ENCODE results near the gene OBI1. TPM values are rescaled to one million over a fixed set of nuclear protein-coding genes. Genes with fewer than 3 reads are reported as not detected.

The OBI1 gene
- total RNA-seq, 1 donor: 18.1 TPM

DNA sequence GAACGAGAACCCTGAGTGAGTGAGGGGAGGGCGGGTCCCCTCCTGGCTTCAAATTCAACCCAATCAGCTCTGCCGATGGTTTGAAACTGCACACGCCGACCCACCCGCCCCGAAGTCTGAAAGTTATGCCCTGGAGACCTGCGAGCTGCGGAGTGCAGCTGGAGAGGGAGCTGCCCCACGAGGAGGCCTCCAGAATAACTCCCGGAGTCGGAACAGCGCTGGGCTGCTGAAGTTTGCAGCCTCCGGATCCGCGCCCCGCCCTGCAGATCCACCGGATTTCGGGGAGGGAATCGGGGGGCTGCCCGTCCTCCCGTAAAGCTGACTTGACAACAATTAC, 62.6 kb downstream of the OBI1 start:
- TF ChIP-seq, protein P1, sequence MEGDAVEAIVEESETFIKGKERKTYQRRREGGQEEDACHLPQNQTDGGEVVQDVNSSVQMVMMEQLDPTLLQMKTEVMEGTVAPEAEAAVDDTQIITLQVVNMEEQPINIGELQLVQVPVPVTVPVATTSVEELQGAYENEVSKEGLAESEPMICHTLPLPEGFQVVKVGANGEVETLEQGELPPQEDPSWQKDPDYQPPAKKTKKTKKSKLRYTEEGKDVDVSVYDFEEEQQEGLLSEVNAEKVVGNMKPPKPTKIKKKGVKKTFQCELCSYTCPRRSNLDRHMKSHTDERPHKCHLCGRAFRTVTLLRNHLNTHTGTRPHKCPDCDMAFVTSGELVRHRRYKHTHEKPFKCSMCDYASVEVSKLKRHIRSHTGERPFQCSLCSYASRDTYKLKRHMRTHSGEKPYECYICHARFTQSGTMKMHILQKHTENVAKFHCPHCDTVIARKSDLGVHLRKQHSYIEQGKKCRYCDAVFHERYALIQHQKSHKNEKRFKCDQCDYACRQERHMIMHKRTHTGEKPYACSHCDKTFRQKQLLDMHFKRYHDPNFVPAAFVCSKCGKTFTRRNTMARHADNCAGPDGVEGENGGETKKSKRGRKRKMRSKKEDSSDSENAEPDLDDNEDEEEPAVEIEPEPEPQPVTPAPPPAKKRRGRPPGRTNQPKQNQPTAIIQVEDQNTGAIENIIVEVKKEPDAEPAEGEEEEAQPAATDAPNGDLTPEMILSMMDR (IDR thresholded peaks at IDR 0.05; ENCODE audit: insufficient read depth, low read depth, low read length): no peak
- no peak overlapping the region for H3K4me3 ChIP-seq (ENCODE audit: low read depth, low read length)
- no peak for DNase-seq (ENCODE audit: low read depth)

DNA sequence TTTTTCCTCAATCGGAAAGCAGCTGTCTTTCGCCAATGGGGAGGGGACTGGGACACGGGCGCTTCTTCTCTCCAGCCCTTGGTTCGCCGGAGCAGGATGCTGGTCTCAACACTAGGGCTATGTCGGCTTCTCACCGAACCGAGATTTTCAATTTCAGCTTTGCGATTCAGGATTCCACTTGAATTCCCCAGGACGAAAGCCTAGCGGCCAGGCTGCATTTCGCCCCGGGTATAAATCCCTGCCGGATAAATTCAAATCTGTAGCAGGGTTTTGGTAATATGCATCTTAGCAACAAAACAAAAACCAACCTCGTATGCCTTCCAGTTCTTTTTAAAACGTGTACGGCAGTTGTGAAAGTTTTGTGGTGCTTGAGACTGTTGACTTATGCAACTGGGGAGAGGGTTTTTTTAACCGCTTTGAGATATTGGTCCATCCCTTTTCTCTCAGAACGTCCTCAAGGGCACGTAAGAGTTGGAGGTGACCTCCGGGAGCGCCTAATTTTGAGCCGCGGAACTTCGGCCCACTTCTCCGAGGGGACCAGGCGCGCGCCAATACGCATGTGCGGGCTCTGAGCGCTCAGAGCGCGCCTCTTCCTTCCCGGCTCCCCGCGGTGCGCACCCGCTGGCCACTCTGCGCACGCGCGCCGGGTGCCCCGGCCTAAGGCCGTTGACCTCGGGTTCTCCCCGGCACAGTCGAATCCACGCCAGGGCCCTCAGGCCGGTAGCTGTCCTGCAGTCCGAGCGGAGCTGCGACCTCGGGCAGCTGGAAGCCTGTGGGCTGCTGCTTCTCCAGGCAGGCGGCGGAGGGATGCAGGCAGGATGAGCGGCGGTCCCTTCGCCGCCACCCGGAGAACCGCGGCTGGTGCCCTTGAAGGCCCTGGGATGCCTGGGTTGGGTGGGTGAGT, 63.2 kb downstream of the OBI1 start:
- H3K4me3 ChIP-seq (ENCODE audit: low read depth, low read length): peak overlapping the region; percentile 12
- TF ChIP-seq, protein P1 (IDR thresholded peaks at IDR 0.05; ENCODE audit: insufficient read depth, low read depth, low read length): no peak
- no peak for DNase-seq (ENCODE audit: low read depth)

DNA sequence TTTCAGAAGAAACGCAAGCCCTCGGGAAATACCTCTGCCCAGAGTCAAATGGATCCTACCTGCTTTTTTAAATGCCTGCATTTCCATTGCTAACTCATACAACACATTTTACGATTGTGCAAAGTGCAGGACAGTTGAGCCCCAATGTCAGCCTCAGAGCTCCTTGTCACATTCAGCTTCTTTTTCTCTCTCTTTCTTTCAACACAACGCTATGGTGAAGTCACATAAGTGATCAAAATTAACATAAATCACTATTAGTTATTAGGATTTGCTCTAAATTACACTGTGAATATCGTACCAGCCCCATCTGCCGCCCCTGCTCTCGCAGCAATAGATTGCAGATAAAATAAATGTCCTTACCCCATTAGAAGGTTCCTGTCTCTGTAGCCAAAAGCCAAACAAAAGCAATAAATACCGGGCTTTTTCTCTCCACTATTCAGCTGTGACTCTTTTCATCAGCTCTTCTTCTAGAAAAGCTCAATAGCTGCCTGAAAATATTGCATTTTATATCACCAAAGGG, 64.4 kb downstream of the OBI1 start:
- TF ChIP-seq, protein P1 (IDR thresholded peaks at IDR 0.05; ENCODE audit: insufficient read depth, low read depth, low read length): no peak
- no peak overlapping the region for H3K4me3 ChIP-seq (ENCODE audit: low read depth, low read length)
- DNase-seq (ENCODE audit: low read depth): no peak

DNA sequence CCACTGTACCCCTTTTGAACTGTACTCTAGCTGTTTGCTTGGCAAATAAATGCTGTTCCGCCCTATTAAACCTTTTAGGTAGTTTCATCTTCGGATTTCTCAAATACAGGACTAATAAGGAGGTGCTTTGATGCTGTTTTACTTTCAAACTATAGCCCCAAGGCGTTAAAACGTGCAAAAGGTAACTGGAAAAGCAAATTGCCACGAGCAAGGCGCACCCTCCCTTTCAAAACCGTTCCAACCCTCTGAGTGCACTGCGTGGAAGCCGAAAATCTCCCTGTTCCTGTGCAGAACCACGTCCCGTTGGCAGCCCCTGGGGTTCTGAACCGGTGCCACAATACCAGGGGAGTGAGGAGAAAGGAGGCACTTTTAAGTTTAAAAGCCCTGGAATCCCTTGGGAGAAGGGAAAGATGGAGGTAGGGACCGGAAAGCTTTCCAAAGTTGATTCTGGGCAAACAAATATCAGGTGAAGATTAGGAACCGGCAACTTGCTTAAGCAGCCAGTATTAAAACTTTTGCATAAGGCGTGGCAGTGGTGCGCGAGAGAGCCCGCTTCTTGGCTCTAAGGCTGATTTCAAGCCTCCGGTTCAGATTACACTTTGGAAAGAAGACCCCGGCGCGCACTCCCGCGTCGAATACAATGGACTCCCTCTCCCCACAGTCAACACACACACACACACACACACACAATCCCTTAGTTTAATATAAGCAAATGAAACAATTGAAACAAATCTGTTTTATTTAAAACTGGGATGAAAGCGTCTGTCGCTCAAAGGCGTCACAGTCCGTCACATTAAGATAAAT, 65.1 kb downstream of the OBI1 start:
- H3K4me3 ChIP-seq (ENCODE audit: low read depth, low read length): no peak overlapping the region
- TF ChIP-seq, protein P1 (IDR thresholded peaks at IDR 0.05; ENCODE audit: insufficient read depth, low read depth, low read length): no peak
- DNase-seq (ENCODE audit: low read depth): no peak

DNA sequence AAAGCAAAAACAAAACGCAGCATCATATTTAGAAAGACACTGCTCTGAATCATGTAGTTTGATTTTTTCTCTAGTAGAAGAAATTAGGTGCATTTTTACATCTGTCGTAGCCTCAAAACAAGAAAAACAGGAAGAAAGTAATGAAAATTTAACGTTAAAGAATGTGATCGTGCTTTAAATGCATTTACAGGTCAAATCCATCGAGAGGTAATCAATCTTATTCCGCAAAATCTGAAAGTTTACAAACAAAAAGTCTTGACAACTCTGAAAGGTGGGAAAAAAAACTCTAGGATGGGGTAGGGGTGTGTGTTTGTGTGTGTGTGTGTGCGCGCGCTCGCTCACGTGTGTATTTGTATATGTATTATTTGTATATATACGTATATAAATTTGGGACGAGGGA, 65.8 kb downstream of the OBI1 start:
- no peak overlapping the region for H3K4me3 ChIP-seq (ENCODE audit: low read depth, low read length)
- TF ChIP-seq, protein P1 (IDR thresholded peaks at IDR 0.05; ENCODE audit: insufficient read depth, low read depth, low read length): no peak
- DNase-seq (ENCODE audit: low read depth): no peak

DNA sequence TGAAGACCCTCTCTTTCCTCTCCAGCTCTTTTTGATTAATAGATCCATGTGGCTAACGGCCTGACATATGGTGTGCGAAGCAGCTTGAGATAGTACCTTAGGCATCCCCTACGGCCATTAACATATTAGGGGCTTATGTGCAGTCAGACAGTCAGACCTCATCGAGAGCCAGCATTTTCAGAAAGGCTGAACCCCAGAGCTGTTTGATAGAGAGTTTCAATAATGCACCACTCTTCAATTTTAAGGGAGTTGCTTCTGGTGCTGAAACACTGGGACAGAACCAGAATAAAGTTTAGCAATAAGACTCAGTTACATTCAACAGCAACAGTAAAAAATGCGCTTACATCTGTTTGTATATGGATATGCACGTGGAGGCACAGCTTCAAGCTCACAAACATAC, 66.4 kb downstream of the OBI1 start:
- H3K4me3 ChIP-seq (ENCODE audit: low read depth, low read length): no peak overlapping the region
- TF ChIP-seq, protein P1 (IDR thresholded peaks at IDR 0.05; ENCODE audit: insufficient read depth, low read depth, low read length): no peak

More for the DNA sequence above, 66.4 kb downstream of the OBI1 start:
- no peak for DNase-seq (ENCODE audit: low read depth)
